Endodermal cell (in vitro differentiated cells): ENCODE measurements around the gene DCAKD. TPM values are rescaled to one million over a fixed set of nuclear protein-coding genes. Genes with fewer than 3 reads are reported as not detected.

Source experiments
- DNase-seq: peaks from one replicate; pipeline ENCODE4 v3.0.0-alpha.2; 2017
- H3K27ac ChIP-seq: 2 replicates; pipeline ENCODE4 v1.5.1; 2013; ENCODE audit warnings: mild to moderate bottlenecking, low read depth, low read length, moderate library complexity
- H3K27me3 ChIP-seq: 2 replicates; pipeline ENCODE4 v1.6.1; 2013; ENCODE audit warnings: mild to moderate bottlenecking, low read length, moderate library complexity; ENCODE audit not compliant: insufficient read depth, control insufficient read depth, poor library complexity, severe bottlenecking
- H3K36me3 ChIP-seq: 2 replicates; pipeline ENCODE4 v1.7.0; 2013; ENCODE audit warnings: mild to moderate bottlenecking, low read length, moderate library complexity; ENCODE audit not compliant: control insufficient read depth, insufficient read depth
- H3K4me1 ChIP-seq: one replicate; pipeline ENCODE4 v1.7.0; 2013; ENCODE audit warnings: low read length; ENCODE audit not compliant: control insufficient read depth, insufficient read depth
- H3K4me3 ChIP-seq: 2 replicates; pipeline ENCODE4 v1.5.1; 2013; ENCODE audit warnings: mild to moderate bottlenecking, low read length, moderate library complexity
- H3K9ac ChIP-seq: 2 replicates; pipeline ENCODE4 v1.6.1; 2013; ENCODE audit warnings: mild to moderate bottlenecking, low read length, moderate library complexity; ENCODE audit not compliant: poor library complexity, severe bottlenecking; ENCODE audit errors: extremely low read depth
- H3K9me3 ChIP-seq: 2 replicates; pipeline ENCODE4 v1.6.1; 2013; ENCODE audit warnings: mild to moderate bottlenecking, low read length, moderate library complexity; ENCODE audit not compliant: control insufficient read depth
- H3K27ac Mint-ChIP-seq: 2 replicates; pipeline ENCODE4 v1.8.0; 2020; ENCODE audit warnings: mixed read lengths
- H3K27me3 Mint-ChIP-seq: 2 replicates; pipeline ENCODE4 v1.8.0; 2021; ENCODE audit warnings: mild to moderate bottlenecking, mixed read lengths; ENCODE audit not compliant: insufficient read depth
- H3K36me3 Mint-ChIP-seq: 2 replicates; pipeline ENCODE4 v1.8.0; 2020; ENCODE audit warnings: low read depth, mixed read lengths
- H3K4me1 Mint-ChIP-seq: 2 replicates; pipeline ENCODE4 v1.8.0; 2020; ENCODE audit warnings: mixed read lengths
- H3K4me3 Mint-ChIP-seq: 2 replicates; pipeline ENCODE4 v1.8.0; 2020; ENCODE audit warnings: mild to moderate bottlenecking, moderate library complexity, mixed read lengths
- H3K9me3 Mint-ChIP-seq: 2 replicates; pipeline ENCODE4 v1.8.0; 2020; ENCODE audit warnings: mild to moderate bottlenecking, mixed read lengths
- WGBS, 2 experiments: methylation state at CpG; one replicate each; pipeline versions ENCODE4 v1.1.5 to v1.1.7; 2013; ENCODE audit warnings: missing lambda C conversion rate in 2 of 2, mixed read lengths in 1 of 2; ENCODE audit not compliant: insufficient coverage in 1 of 2, insufficient read length in 1 of 2; 5-methylcytosine and 5-hydroxymethylcytosine counted together
- total RNA-seq, 2 donors: library from RNA; stranded (reverse); fragmentation: NEBNext Ultra II Directional in 1 of 2; extraction: Animal tissue kit (Norgen Biotek cat#: 25700) in 1 of 2; gene quantifications; 2 replicates in 1 of 2; 3 replicates in 1 of 2; pipeline ENCODE4 v1.2.1, GENCODE V29; 2021
- TF ChIP-seq, protein P1 (sequence below): fragments of 200-600 bp; sonication (generic); conservative IDR thresholded peaks from 2 replicates; pipeline ENCODE4 v1.5.0; 2021; ENCODE audit warnings: antibody characterized with exemption, mild to moderate bottlenecking

The DCAKD gene
- total RNA-seq, 2 donors from 2014 or later: 54.5 to 69.4 TPM

DNA sequence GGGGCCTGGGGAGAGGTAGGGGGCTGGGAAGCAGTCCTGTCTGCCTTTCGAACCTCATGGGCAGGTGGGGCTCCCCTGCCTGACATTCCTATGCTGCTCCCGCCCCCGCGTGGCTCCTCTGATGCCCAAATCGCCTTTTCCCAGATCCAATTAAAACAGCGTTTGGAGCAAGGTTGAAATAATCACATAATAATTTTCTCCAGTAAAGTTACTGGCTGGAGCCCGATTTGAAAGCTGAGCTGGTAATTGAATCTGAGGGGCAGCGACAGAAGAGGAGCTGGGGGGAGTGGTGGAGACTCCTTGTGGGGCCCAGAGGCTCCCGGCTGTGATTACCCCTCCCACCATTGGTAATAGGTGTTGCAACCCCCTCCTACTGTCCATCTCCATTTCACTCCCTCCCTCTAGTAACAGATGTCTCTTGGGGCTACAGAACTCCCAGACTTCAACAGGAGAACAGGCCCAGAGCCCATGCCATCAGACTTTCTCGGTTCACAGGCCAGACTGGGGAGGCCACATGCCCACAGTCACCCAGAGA lies 44.4 kb downstream of the DCAKD start:
- H3K4me1 Mint-ChIP-seq: peaks cover 19% of the 10 kb centered on the region
- no peak overlapping the region for H3K27ac Mint-ChIP-seq

DNA sequence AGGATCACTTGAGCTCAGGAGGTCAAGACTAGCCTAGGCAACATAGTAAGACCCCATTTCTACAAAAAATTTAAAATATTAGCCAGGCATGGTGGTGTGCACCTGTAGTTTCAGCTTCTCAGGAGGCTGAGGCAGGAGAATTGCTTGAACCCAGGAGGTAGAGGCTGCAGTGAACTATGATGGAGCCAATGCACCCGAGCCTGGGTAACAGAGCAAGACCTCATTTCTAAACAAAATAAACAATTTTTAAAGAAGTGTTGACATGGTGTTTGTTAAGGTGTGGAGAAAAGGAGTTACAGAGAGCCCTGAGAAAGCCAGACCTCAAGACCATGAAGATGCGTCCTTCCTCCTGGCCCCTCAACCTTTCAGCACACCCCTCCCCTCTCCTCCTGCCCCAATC lies 45.7 kb downstream of the DCAKD start:
- Mint-ChIP-seq H3K36me3 (no peaks in the 10 kb centered on the region), H3K27me3 (peaks cover 5% of the 10 kb centered on the region), H3K4me1 (peaks cover 26% of the 10 kb centered on the region), H3K9me3 (peaks cover under 1% of the 10 kb centered on the region), H3K27ac (no peak overlapping the region), H3K4me3 (no peak overlapping the region)
- WGBS, 2 experiments: 100% methylated on average over 1 of the region's 2 CpGs; no CpG with 5 or more reads in 1 of the 2 experiments
- Histone ChIP-seq H3K27me3 (no peaks in the 10 kb centered on the region), H3K36me3 (no peaks in the 10 kb centered on the region), H3K27ac (no peak overlapping the region), H3K9me3 (no peaks in the 10 kb centered on the region), H3K4me3 (no peak overlapping the region), H3K4me1 (peaks cover 10% of the 10 kb centered on the region), H3K9ac (no peak overlapping the region)
- TF ChIP-seq, protein P1, sequence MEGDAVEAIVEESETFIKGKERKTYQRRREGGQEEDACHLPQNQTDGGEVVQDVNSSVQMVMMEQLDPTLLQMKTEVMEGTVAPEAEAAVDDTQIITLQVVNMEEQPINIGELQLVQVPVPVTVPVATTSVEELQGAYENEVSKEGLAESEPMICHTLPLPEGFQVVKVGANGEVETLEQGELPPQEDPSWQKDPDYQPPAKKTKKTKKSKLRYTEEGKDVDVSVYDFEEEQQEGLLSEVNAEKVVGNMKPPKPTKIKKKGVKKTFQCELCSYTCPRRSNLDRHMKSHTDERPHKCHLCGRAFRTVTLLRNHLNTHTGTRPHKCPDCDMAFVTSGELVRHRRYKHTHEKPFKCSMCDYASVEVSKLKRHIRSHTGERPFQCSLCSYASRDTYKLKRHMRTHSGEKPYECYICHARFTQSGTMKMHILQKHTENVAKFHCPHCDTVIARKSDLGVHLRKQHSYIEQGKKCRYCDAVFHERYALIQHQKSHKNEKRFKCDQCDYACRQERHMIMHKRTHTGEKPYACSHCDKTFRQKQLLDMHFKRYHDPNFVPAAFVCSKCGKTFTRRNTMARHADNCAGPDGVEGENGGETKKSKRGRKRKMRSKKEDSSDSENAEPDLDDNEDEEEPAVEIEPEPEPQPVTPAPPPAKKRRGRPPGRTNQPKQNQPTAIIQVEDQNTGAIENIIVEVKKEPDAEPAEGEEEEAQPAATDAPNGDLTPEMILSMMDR: no peak
- DNase-seq: no peak

More for the DNA sequence above, 44.4 kb downstream of the DCAKD start:
- peak; percentile 82 for DNase-seq
- Histone ChIP-seq H3K4me3 (no peak overlapping the region), H3K36me3 (no peaks in the 10 kb centered on the region), H3K9me3 (no peaks in the 10 kb centered on the region), H3K27ac (no peak overlapping the region), H3K4me1 (peaks cover 10% of the 10 kb centered on the region), H3K9ac (no peak overlapping the region), H3K27me3 (no peaks in the 10 kb centered on the region)
- H3K27me3 Mint-ChIP-seq: peaks cover 5% of the 10 kb centered on the region
- TF ChIP-seq, protein P1: peak; percentile 17
- H3K4me3 Mint-ChIP-seq: no peak overlapping the region
- H3K9me3 Mint-ChIP-seq: no peaks in the 10 kb centered on the region
- H3K36me3 Mint-ChIP-seq: no peaks in the 10 kb centered on the region
- 51 to 60% methylated on average over 7 to 10 of the region's 10 CpGs for WGBS, 2 experiments

DNA sequence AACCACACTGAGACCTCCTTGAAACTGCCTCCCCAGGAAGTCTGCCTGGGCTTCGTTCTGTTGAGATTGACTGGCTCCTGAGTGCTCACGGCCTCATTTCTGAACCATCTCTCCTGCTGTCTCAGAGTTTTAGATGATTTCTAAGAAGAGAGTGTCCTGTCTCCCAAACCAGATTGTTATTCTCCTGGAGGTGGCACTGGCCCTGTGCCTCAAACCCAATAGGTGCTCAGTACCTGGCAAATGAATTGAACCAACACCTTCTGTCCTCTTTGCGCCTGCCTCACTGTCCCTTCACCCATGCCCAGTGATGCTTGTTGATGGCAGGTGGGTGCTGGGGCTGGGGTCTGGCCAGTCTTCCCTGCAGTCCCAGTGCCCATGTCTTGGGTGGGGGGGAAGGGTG lies 47.0 kb downstream of the DCAKD start:
- TF ChIP-seq, protein P1: no peak
- Histone ChIP-seq H3K4me1 (peaks cover 10% of the 10 kb centered on the region), H3K9ac (no peak overlapping the region), H3K27me3 (no peaks in the 10 kb centered on the region), H3K27ac (no peak overlapping the region), H3K9me3 (peaks cover 5% of the 10 kb centered on the region), H3K36me3 (no peaks in the 10 kb centered on the region), H3K4me3 (no peak overlapping the region)
- no peaks in the 10 kb centered on the region for H3K36me3 Mint-ChIP-seq
- no peak for DNase-seq
- peaks cover 27% of the 10 kb centered on the region for H3K4me1 Mint-ChIP-seq
- peak overlapping the region; percentile 69 for H3K27ac Mint-ChIP-seq
- 60 to 73% methylated on average over 2 to 3 of the region's 3 CpGs for WGBS, 2 experiments
- peaks cover 6% of the 10 kb centered on the region for H3K9me3 Mint-ChIP-seq
- H3K4me3 Mint-ChIP-seq: no peak overlapping the region
- H3K27me3 Mint-ChIP-seq: peaks cover 2% of the 10 kb centered on the region
